ENCODE results near the gene PMEL. TPM values are rescaled to one million over a fixed set of nuclear protein-coding genes. Genes with fewer than 3 reads are reported as not detected.

PMEL gene
- total and polyA plus RNA-seq, 2 donors (not counting 1 experiment from before 2014, with no cell fraction given) = 0.32 to 0.46 TPM

GRCh38 chr12:55957106-55957859 lies 8.6 kb downstream of the PMEL start:
- Histone ChIP-seq H2AFZ (ENCODE audit: insufficient read depth, low read depth, low read length, poor library complexity, severe bottlenecking) (no peak overlapping the region), H3K36me3 (replicated peaks in 1 of 2; ENCODE audit: control extremely low read depth in 1 of 2, control insufficient read depth in 1 of 2, extremely low read depth in 1 of 2, insufficient read depth in 2 of 2, low read length in 1 of 2) (peaks cover 10 to 24% of the 10 kb centered on the region in 2 experiments), H3K27me3 (replicated peaks in 1 of 4; ENCODE audit: control extremely low read depth in 1 of 4, control insufficient read depth in 3 of 4, insufficient read depth in 4 of 4, low read length in 3 of 4) (no peaks in the 10 kb centered on the region), H3K4me3 (ENCODE audit: control extremely low read depth in 1 of 5, extremely low read depth in 1 of 5, insufficient read depth in 1 of 5, low read depth in 2 of 5, low read length in 4 of 5) (no peak overlapping the region), H4K20me1 (ENCODE audit: control insufficient read depth, insufficient read depth, low read length, poor library complexity, severe bottlenecking) (peaks cover 2% of the 10 kb centered on the region), H3K9me3 (ENCODE audit: control extremely low read depth in 1 of 3, control insufficient read depth in 2 of 3, insufficient read depth in 1 of 3, low read length in 2 of 3) (no peaks in the 10 kb centered on the region), H3K27ac (ENCODE audit: low read length in 2 of 2) (peak overlapping the region in 1 of 2 donors; percentile 35), H3K4me2 (replicated peaks; ENCODE audit: low read depth, low read length, poor library complexity, severe bottlenecking) (no peak overlapping the region), H3K4me1 (ENCODE audit: control insufficient read depth in 2 of 2, insufficient read depth in 2 of 2, low read length in 2 of 2) (no peaks in the 10 kb centered on the region), H3K9ac (ENCODE audit: low read length) (no peak overlapping the region), H3K79me2 (ENCODE audit: control insufficient read depth, insufficient read depth, low read length) (no peaks in the 10 kb centered on the region)
- no peaks in the 10 kb centered on the region for H3K27me3 Mint-ChIP-seq
- ATAC-seq (ENCODE audit: low read depth) (no peak), DNase-seq (no peak)
- TF ChIP-seq CTCF (IDR thresholded peaks at IDR 0.05) (no peak), EZH2 (IDR thresholded peaks at IDR 0.05; ENCODE audit: borderline replicate concordance, insufficient read depth, low read depth, low read length, poor library complexity, severe bottlenecking) (no peak)
- H3K4me1 Mint-ChIP-seq = no peaks in the 10 kb centered on the region
- ChIA-PET POLR2A (no interaction called here), CTCF (interaction anchor here (1.1 to 1.9 kb wide), 2 partner anchors 72 to 137 kb away, joined by 4 to 6 read pairs; no protein-coding TSS in a partner anchor)
- peak overlapping the region; percentile 15 for H3K27ac Mint-ChIP-seq
- 86% methylated on average over 5 of the region's 5 CpGs for WGBS (ENCODE audit: insufficient coverage)
- intact Hi-C loops (cut with micrococcal nuclease) = no loop called here
- H3K4me3 Mint-ChIP-seq = no peak overlapping the region
- H3K9me3 Mint-ChIP-seq (ENCODE audit: insufficient read depth) = no peaks in the 10 kb centered on the region
